Neural cell (in vitro differentiated cells): ENCODE data around the gene MPPED1. TPM values are rescaled to one million over a fixed set of nuclear protein-coding genes. Genes with fewer than 3 reads are reported as not detected.

Experiments used
- H2AFZ ChIP-seq: fragments of 200-600, 300-800 bp; sonication (generic), shearing (Covaris generic); 2 replicates; pipeline ENCODE4 v1.6.0; 2014; ENCODE audit warnings: low read depth, mild to moderate bottlenecking, antibody characterized with exemption, low read length, moderate library complexity
- H3F3A ChIP-seq: fragments of 200-600 bp; shearing (Covaris generic); 2 replicates; pipeline ENCODE4 v1.6.1; 2016; ENCODE audit warnings: mild to moderate bottlenecking, moderate library complexity, mixed read lengths, antibody characterized with exemption, low read length; ENCODE audit not compliant: insufficient read depth, poor library complexity, severe bottlenecking
- H3K27ac ChIP-seq: fragments of 200-600, 300-800 bp; sonication (generic), shearing (Covaris generic); 2 replicates; pipeline ENCODE4 v1.5.1; 2014; ENCODE audit warnings: mild to moderate bottlenecking, low read length, moderate library complexity
- H3K27me3 ChIP-seq: fragments of 300-800, 200-600 bp; sonication (generic), shearing (Covaris generic); 2 replicates; pipeline ENCODE4 v1.6.0; 2014; ENCODE audit warnings: mild to moderate bottlenecking, low read depth, low read length, moderate library complexity; ENCODE audit not compliant: insufficient read depth
- H3K36me3 ChIP-seq: fragments of 300-800, 200-600 bp; sonication (generic), shearing (Covaris generic); 2 replicates; pipeline ENCODE4 v1.5.1; 2014; ENCODE audit warnings: mild to moderate bottlenecking, antibody characterized with exemption, low read length, moderate library complexity; ENCODE audit not compliant: insufficient read depth
- H3K4me2 ChIP-seq: fragments of 300-800, 200-600 bp; sonication (generic), shearing (Covaris generic); 2 replicates; pipeline ENCODE4 v1.6.0; 2014; ENCODE audit warnings: mild to moderate bottlenecking, low read length
- H3K4me3 ChIP-seq: fragments of 300-800, 200-600 bp; sonication (generic), shearing (Covaris generic); 2 replicates; pipeline ENCODE4 v1.5.1; 2014; ENCODE audit warnings: mild to moderate bottlenecking, low read length, moderate library complexity
- H3K79me2 ChIP-seq: fragments of 200-600 bp; shearing (Covaris generic); replicated peaks from 2 replicates; pipeline ENCODE4 v1.6.0; 2014; ENCODE audit warnings: mild to moderate bottlenecking, low read length, moderate library complexity; ENCODE audit not compliant: insufficient read depth
- H3K9ac ChIP-seq: fragments of 300-800, 200-600 bp; sonication (generic), shearing (Covaris generic); 2 replicates; pipeline ENCODE4 v1.6.1; 2016; ENCODE audit warnings: mild to moderate bottlenecking, low read length, mixed read lengths
- H3K9me2 ChIP-seq: fragments of 200-600 bp; shearing (Covaris generic); 2 replicates; pipeline ENCODE4 v1.6.1; 2016; ENCODE audit warnings: mild to moderate bottlenecking, low read length, mixed read lengths; ENCODE audit not compliant: insufficient read depth
- H3K9me3 ChIP-seq: fragments of 200-600, 300-800 bp; sonication (generic), shearing (Covaris generic); 2 replicates; pipeline ENCODE4 v1.6.1; 2016; ENCODE audit warnings: mild to moderate bottlenecking, mixed run types, low read length, moderate library complexity, mixed read lengths
- H4K20me1 ChIP-seq: fragments of 200-600 bp; shearing (Covaris generic); 2 replicates; pipeline ENCODE4 v1.6.1; 2016; ENCODE audit warnings: mild to moderate bottlenecking, mixed run types; ENCODE audit not compliant: insufficient read depth
- CTCF ChIP-seq: fragments of 450-650 bp; IDR thresholded peaks from 2 replicates; pipeline ENCODE4 v1.5.1; 2014; ENCODE audit warnings: antibody characterized with exemption, mild to moderate bottlenecking, moderate library complexity; ENCODE audit not compliant: poor library complexity, severe bottlenecking
- EP300 ChIP-seq: fragments of 450-650 bp; conservative IDR thresholded peaks from 2 replicates; pipeline ENCODE4 v1.6.1; 2014; ENCODE audit warnings: antibody characterized with exemption, mild to moderate bottlenecking, moderate library complexity; ENCODE audit not compliant: poor library complexity, severe bottlenecking
- EZH2 ChIP-seq: fragments of 200-600, 300-800 bp; shearing (Covaris generic), sonication (generic); IDR thresholded peaks from 2 replicates; pipeline ENCODE4 v1.6.1; 2014; ENCODE audit warnings: antibody characterized with exemption, low read length, borderline replicate concordance, mild to moderate bottlenecking; ENCODE audit not compliant: insufficient read depth, poor library complexity, severe bottlenecking
- MXI1 ChIP-seq: fragments of 450-650 bp; conservative IDR thresholded peaks from 2 replicates; pipeline ENCODE4 v1.6.1; 2014; ENCODE audit warnings: antibody characterized with exemption, mild to moderate bottlenecking; ENCODE audit not compliant: poor library complexity, severe bottlenecking
- POLR2AphosphoS5 ChIP-seq: IDR thresholded peaks from 2 replicates; pipeline ENCODE4 v1.6.1; 2012
- RAD21 ChIP-seq: fragments of 450-650 bp; conservative IDR thresholded peaks from 2 replicates; pipeline ENCODE4 v1.6.1; 2014; ENCODE audit warnings: antibody characterized with exemption, mild to moderate bottlenecking, moderate library complexity
- SMC3 ChIP-seq: fragments of 450-650 bp; conservative IDR thresholded peaks from 2 replicates; pipeline ENCODE4 v1.6.1; 2014; ENCODE audit warnings: antibody characterized with exemption, mild to moderate bottlenecking, moderate library complexity; ENCODE audit not compliant: poor library complexity
- TAF1 ChIP-seq: IDR thresholded peaks from 2 replicates; pipeline ENCODE4 v1.6.1; 2012; ENCODE audit warnings: low read depth
- polyA plus RNA-seq: library from polyadenylated mRNA; depleted of rRNA; stranded (reverse); fragments of >200 nt; gene quantifications from 2 replicates; pipeline ENCODE4 v1.2.3, GENCODE V29; 2014
- TF ChIP-seq, protein P1 (sequence below): IDR thresholded peaks from 2 replicates; pipeline ENCODE4 v1.6.1; 2012; ENCODE audit warnings: borderline replicate concordance

The MPPED1 gene
- polyA plus RNA-seq, 1 donor from 2014 or later: 33.4 TPM

DNA sequence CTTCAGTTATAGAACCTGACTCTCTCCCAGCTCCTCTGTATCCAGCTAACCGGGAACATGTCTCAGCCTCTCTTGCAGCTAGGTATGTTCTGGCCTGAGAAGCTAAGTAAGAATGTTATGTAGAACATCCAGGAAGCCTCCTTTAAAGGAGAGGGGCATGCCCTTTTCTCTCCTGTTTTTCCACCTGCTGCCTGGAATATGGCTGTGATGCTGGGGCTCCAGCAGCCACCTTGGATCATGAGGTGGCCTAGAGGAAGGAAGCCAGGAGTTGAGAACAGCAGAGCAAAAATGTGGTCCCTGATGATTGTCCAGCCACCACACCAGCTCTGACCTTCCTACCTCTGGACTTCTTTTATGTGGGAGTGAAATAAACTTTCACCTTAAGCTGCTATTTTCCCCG is 117.6 kb downstream of the MPPED1 start:
- no peak overlapping the region for H2AFZ ChIP-seq
- H4K20me1 ChIP-seq: no peaks in the 10 kb centered on the region
- H3K79me2 ChIP-seq: no peaks in the 10 kb centered on the region
- no peaks in the 10 kb centered on the region for H3F3A ChIP-seq
- H3K4me3 ChIP-seq: no peak overlapping the region
- H3K27me3 ChIP-seq: no peaks in the 10 kb centered on the region
- no peak overlapping the region for H3K4me2 ChIP-seq
- TF ChIP-seq EZH2 (no peak), CTCF (no peak), POLR2AphosphoS5 (no peak), TAF1 (no peak), SMC3 (no peak), EP300 (no peak), RAD21 (no peak), MXI1 (no peak)
- TF ChIP-seq, protein P1, sequence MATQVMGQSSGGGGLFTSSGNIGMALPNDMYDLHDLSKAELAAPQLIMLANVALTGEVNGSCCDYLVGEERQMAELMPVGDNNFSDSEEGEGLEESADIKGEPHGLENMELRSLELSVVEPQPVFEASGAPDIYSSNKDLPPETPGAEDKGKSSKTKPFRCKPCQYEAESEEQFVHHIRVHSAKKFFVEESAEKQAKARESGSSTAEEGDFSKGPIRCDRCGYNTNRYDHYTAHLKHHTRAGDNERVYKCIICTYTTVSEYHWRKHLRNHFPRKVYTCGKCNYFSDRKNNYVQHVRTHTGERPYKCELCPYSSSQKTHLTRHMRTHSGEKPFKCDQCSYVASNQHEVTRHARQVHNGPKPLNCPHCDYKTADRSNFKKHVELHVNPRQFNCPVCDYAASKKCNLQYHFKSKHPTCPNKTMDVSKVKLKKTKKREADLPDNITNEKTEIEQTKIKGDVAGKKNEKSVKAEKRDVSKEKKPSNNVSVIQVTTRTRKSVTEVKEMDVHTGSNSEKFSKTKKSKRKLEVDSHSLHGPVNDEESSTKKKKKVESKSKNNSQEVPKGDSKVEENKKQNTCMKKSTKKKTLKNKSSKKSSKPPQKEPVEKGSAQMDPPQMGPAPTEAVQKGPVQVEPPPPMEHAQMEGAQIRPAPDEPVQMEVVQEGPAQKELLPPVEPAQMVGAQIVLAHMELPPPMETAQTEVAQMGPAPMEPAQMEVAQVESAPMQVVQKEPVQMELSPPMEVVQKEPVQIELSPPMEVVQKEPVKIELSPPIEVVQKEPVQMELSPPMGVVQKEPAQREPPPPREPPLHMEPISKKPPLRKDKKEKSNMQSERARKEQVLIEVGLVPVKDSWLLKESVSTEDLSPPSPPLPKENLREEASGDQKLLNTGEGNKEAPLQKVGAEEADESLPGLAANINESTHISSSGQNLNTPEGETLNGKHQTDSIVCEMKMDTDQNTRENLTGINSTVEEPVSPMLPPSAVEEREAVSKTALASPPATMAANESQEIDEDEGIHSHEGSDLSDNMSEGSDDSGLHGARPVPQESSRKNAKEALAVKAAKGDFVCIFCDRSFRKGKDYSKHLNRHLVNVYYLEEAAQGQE: no peak
- H3K9me3 ChIP-seq: no peaks in the 10 kb centered on the region
- no peaks in the 10 kb centered on the region for H3K36me3 ChIP-seq
- H3K27ac ChIP-seq: no peak overlapping the region
- no peak overlapping the region for H3K9ac ChIP-seq
- no peaks in the 10 kb centered on the region for H3K9me2 ChIP-seq

DNA sequence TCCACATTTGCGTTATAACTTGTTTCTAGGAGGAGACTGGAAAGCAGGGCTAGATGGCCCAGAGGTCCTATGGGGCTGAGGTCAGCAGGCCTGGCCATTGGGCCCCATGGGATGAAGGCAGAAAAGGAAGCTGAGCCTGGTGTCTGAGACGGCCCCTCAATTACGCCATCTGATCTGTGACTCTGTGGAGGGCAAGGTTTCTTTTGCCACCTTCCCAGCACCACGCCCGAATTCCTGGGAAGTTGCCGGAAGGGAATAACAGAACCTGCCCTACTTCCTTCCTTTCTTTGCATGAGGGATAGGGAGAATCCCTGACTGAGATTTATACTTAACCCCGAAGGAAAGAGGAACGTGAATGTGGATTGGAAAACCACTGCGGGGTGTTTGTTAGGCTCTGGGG is 118.1 kb downstream of the MPPED1 start:
- H3K9me3 ChIP-seq: no peaks in the 10 kb centered on the region
- H3F3A ChIP-seq: no peaks in the 10 kb centered on the region
- TF ChIP-seq MXI1 (no peak), SMC3 (no peak), POLR2AphosphoS5 (no peak), EP300 (no peak), RAD21 (no peak), TAF1 (no peak), EZH2 (no peak), CTCF (no peak)
- TF ChIP-seq, protein P1: no peak

More for the DNA sequence above, 118.1 kb downstream of the MPPED1 start:
- no peak overlapping the region for H3K4me3 ChIP-seq
- H2AFZ ChIP-seq: no peak overlapping the region
- H3K27ac ChIP-seq: no peak overlapping the region
- H3K9ac ChIP-seq: no peak overlapping the region
- H3K27me3 ChIP-seq: no peaks in the 10 kb centered on the region
- H3K9me2 ChIP-seq: no peaks in the 10 kb centered on the region
- no peaks in the 10 kb centered on the region for H3K36me3 ChIP-seq
- H3K4me2 ChIP-seq: no peak overlapping the region
- no peaks in the 10 kb centered on the region for H4K20me1 ChIP-seq
- H3K79me2 ChIP-seq: no peaks in the 10 kb centered on the region
